DMS53 treated with DMSO at 0.1 percent for 48 hours (cell line): Measurements from ENCODE around the gene TSPAN32.

ENCODE experiments used
- DNase-seq: peaks from one replicate; lab custom pipeline; 2025; ENCODE audit not compliant: unreplicated experiment; lab: John Stamatoyannopoulos, UW

The TSPAN32 gene

GRCh38 chr11:2301631-2302305 is at the start of gene TSPAN32, which contains the start of gene C11orf21:
Gene TSPAN32, plus strand, starts transcription at chr11:2302013. Its CDS starts 137 bp downstream, at chr11:2302150.
Gene C11orf21, minus strand, starts transcription at chr11:2301918. Its CDS starts 110 bp downstream, at chr11:2301808.
- no peak for DNase-seq

GRCh38 chr11:2252018-2252417 is 49.8 kb upstream of the TSPAN32 start:
- no peak for DNase-seq

- DNase-seq = no peak
These were observed 45.4 kb upstream of the TSPAN32 start for GRCh38 chr11:2256293-2256913.

DNA sequence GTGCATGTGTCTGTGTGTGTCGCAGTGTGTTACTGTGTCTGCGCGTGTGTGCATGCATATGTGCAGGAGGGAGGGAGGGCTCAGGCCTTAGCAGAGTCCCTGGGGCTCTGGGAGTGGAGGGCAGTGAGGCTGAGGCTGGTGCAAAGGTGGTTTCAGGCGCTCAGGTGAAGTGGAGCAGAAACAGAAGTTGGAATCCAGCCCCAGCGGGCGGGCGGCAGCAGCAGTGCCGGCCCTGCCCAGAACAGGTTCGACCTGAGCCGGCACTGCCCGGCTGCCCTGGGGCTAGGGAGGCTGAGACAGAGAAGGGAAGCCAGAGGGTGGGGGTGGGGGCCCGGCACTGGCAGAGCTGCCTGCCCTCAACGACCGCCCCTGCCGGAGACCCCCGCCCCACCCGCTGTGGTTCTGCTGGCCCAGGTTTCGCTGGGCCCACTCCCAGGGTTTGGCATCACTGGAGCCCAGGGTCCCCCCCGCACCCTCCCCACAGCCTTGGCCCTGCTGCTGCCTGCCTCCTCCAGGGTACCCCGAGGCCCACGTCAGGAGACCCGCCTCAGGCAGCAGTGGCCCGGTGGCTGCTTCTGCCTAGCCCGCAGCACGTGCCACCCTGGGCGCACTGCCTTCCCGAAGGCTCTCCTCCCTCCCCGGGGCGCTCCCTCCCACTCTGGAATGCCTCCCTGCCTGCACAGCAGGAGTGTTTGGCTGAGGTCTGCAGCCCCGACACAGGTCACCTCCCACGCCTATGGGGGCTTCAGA is 44.7 kb upstream of the TSPAN32 start:
- no peak for DNase-seq

- no peak for DNase-seq
These were observed 43.0 kb upstream of the TSPAN32 start for GRCh38 chr11:2258501-2259465.

GRCh38 chr11:2259466-2259830 is 42.4 kb upstream of the TSPAN32 start:
- DNase-seq = no peak

- no peak for DNase-seq
These were observed 41.8 kb upstream of the TSPAN32 start for GRCh38 chr11:2259897-2260451.

GRCh38 chr11:2260491-2261364 is 41.1 kb upstream of the TSPAN32 start:
- no peak for DNase-seq

GRCh38 chr11:2261436-2262230 is 40.2 kb upstream of the TSPAN32 start:
- DNase-seq = no peak

DNA sequence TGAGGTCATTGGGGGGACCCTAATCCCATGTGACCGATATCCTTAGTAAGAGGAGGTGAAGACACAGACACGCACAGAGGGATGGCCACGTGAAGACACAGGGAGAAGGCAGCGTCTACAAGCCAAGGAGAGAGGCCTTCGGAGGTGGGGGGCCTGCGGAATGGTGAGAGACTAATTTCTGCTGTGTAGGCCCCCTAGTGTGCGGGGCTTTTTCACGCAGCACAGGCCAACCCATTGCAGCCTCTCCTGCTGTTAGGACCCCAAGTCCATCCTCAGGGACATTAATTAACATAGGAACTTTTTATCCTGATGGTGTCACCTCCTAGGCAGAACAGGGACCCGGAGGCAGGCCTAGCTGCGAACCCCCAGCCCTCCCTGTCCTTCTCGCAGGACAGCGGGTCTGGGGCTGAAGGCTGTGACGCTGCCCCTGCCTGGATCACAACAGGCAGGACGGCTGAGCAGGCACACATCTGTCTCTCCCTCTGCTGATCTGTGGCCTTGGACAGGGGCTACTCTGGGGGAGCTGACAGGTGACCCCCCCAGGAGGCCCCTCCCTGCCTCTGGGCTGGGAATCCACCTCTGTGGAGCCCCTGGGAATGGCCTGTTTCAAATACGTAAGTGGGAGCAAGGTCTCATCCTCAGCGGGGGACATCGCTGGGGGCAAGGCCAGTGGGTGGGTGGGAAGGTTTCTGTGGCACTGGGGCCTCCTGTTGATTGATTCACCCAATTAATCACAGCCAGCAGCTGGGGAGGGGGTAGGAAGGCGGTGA is 39.3 kb upstream of the TSPAN32 start:
- DNase-seq = no peak

DNA sequence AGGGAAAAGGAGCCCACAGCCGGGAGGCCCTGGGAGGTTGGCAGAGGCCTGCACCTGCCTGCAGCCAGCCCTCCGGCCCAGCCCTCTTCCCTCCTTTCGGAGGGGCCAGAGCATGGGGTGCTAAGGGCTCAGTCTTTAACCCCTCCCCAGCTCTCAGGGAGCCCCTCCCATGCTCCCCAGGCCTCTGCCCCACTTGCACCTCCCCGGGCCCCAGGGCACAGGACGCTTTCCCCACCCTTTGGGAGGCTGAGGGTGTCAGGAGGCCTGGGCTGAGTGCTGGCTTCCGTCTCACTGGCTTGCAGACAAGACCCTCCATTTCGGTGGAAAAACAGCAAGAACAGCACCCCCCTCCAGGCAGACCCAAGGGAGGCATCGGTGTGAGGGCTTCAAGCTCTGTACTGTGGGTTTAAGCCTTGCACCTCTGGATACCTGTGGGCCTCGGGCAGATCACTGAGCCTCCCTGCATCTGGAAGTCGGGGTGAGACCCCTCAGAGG is 38.7 kb upstream of the TSPAN32 start:
- no peak for DNase-seq

DNA sequence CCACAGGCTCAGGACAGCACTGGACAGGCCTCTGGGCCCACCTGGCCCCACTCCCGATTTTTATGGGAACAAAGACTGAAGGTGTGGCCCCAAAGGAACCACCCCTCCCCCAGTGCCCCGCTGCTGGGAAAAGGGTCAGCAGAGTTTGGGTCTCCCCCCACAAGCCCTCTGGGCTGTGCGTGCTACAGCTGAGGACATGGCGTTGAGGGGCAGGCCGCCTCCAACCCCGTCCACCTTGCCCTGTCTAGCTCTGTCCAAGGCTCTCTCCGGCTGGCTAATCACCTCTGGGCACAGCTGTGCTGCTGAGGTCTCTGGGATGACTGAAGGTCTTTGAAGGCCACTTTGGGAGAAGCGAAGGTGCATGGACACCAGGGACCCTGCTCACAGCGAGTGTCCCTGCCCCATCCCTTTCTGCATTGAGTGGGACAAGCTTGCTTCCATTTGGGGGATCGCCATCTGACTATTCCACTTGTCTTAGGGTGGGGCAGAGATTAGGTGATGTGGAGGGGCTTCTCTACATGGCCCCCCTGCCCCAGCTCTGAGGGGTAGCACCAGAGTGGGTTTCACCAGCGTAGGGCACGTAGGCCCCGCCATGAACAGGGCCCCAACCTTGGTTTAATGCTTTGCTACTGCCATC is 38.0 kb upstream of the TSPAN32 start:
- no peak for DNase-seq

DNA sequence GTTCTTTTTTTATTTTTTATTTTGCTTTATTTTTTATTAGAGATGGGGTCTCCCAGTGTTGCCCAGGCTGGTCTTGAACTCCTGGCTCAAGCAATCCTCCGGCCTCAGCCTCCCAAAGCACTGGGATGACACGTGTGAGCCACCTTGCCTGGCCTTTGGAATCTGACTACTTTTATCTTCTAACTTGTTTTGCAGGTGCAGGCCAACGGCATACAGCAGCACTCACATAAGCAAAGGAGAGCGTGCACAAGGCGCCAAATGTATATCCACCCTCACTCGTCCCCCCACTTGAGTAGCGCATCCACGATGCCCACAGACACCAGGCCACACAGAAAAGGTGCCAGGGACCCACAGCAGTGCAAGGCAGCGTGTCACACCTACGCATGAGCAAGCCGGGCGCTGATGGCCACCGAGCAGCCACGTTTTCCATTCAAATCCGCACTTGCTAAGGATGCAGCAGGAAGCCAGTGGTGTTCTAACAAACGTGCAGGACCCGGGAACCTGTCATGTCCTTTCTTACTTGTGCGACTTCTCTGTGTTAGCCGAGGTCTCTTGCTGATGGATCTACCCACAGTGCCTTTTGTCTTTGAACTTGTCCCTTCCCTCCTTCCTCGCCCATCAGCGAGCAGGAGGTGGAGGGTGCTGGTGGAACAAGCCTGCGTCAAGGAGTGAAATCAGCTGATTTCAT is 37.3 kb upstream of the TSPAN32 start:
- DNase-seq = no peak

DNA sequence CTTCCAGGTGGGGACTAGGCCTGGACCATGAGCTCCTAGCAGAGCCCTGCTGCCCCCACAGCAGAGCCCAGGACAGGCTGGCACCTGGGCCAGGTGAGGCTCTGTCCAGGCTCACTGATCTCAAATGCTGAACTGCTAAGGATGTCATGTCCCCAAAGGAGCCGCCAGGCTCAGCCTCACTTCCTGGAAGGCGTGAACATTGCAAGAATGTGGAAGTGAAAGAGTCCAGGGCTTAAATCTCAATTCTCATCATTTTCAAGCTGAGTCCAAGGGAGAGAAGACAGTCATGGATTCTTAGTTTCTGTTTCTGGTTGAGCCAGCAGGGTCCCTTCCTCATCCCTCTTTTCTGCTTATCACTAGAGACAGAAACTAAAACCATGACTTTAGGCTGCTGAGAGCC is 36.4 kb upstream of the TSPAN32 start:
- DNase-seq = no peak

GRCh38 chr11:2265854-2266585 is 35.8 kb upstream of the TSPAN32 start:
- DNase-seq = no peak

DNA sequence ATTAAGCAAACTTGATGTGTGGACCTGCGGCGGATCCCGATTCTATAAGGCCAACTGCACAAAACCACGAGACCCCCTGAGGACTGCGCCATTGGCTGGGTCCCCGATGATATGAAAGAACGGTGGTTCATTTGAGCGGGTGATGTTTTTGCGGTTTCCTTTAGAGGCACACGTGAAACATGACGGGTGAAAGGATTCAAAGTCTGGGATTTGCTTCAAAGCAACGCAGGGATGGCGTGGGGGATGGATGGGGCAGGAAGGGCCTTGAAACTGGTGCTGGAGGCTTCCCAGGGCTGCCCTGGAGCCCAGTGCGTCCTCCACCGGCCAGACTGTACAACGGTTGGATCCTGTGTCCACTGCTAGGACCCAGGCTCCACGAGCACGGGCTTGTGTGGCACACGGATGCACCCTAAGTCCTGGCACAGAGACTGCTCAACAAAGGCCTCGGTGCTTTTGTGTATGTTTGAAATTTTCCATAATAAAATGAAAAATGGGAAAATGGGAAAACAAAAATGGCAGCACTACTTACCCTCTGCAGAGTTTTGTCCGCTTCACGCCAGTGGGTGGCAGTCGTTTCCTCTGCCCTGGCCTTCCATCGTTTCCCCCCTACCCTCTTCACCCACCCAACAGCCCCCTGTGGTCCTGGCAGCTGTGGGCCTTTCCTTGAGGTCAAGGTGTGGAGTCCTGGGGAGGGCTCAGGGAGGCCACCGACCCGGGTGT is 35.1 kb upstream of the TSPAN32 start:
- DNase-seq = no peak
